AG04449 (cell line): Measurements from ENCODE around the gene CHCHD6.

Experiments used
- CTCF ChIA-PET: fragments of 350-600 bp; formaldehyde crosslinking; extraction: SDS; loops from one replicate; lab custom pipeline; 2021; ENCODE audit warnings: antibody characterized with exemption; lab: Yijun Ruan, JAX
- POLR2A ChIA-PET: fragments of 400-600, 350-600 bp; formaldehyde crosslinking; extraction: SDS; loops from one replicate; lab custom pipeline; 2020; ENCODE audit warnings: antibody characterized with exemption, inconsistent platforms; lab: Yijun Ruan, JAX
- DNase-seq: peaks from one replicate; pipeline ENCODE4 v3.0.0-alpha.2; 2010; ENCODE audit warnings: low read depth, low spot score
- H3K4me3 ChIP-seq: 2 replicates; pipeline ENCODE4 v1.5.1; 2011; ENCODE audit warnings: low read depth, mild to moderate bottlenecking, control low read depth, low read length
- CTCF ChIP-seq: IDR thresholded peaks from one replicate; pipeline ENCODE4 v1.5.1; 2011; ENCODE audit warnings: mild to moderate bottlenecking, moderate library complexity, low read length, control low read depth, inconsistent platforms; ENCODE audit not compliant: insufficient read depth; ENCODE audit errors: missing control alignments

Gene CHCHD6

GRCh38 chr3:126990890-126991289, 286.9 kb downstream of the CHCHD6 start:
- H3K4me3 ChIP-seq, result no peak overlapping the region
- ChIA-PET CTCF (interaction anchor here (1.7 kb wide), 1 partner anchor 12 kb away, joined by 5 read pairs; no protein-coding TSS in a partner anchor), POLR2A (no interaction called here)
- no peak for TF ChIP-seq CTCF
- DNase-seq, result no peak

DNA sequence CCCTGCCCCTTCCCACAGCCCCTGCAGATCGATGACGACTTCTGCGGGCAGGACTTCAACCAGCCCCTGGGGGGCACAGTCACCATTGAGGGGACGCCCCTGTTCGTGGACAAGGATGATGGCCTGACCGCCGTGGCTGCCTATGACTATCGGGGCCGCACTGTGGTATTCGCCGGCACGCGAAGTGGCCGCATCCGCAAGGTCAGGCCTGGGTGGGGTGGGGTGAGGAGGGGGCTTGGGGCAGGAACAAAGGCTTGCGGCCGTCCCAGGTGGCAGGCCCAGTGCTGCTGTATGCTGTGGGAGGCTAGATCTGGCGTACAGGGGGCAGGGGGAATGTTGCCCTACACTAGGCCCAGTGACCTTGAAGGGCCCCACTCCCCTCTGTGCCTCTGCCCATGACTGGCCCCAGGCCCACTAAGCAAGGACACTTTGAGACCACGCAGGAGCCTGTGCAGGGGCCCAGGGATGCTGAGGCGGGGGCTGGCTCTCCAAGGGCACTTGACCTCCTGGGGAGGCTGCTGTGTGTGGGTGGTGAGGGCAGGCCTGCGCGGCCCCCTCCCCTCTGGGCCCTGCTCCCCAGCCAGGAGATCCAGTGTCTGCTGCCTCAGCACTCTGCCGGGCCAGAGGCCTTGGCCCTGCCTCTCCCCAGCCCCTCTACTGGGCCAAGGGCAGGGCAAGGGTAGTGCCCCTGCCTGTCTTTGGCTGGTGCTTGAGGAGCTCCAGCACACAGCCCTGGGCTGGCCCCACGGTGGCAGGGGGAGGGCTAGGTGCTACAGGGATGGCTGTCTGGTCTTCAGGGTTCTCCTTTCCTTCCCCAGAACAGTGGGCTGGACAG, 287.5 kb downstream of the CHCHD6 start:
- CTCF ChIA-PET, result interaction anchor here (0.6 to 1.9 kb wide), 7 partner anchors 9 to 240 kb away, joined by 3 to 10 read pairs (median 3); partner anchors contain the start of gene PLXNA1
- no peak overlapping the region for H3K4me3 ChIP-seq
- DNase-seq, result no peak
- POLR2A ChIA-PET, result interaction anchor here (0.6 kb wide), 1 partner anchor 370 kb away, joined by 3 read pairs; no protein-coding TSS in a partner anchor
- TF ChIP-seq CTCF, result no peak

DNA sequence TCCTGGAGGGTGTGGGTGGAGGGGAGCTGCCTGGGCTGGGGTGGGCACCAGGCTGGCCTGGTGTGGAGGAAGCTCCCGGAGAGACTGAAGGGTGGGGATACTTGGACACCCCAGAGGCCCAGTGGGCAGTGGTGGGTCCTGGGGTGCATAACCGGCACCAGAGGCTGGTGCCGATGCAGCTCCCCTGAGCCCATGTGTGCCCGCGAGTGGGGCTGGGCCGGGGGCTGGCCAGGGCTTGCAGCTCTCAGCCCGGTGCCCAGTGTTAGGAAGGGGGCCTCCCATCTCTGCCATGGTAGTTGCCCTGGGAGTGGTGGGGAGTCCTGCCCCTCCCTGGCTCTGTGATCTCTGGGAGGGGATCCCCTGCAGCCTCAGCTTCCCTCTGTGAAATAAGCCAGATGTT, 288.2 kb downstream of the CHCHD6 start:
- H3K4me3 ChIP-seq, result no peak overlapping the region
- no peak for DNase-seq
- TF ChIP-seq CTCF, result no peak
- CTCF ChIA-PET, result interaction anchor here (0.6 to 1.9 kb wide), 7 partner anchors 9 to 240 kb away, joined by 3 to 10 read pairs (median 3); partner anchors contain the start of gene PLXNA1
- POLR2A ChIA-PET, result interaction anchor here (0.6 kb wide), 1 partner anchor 371 kb away, joined by 3 read pairs; no protein-coding TSS in a partner anchor

DNA sequence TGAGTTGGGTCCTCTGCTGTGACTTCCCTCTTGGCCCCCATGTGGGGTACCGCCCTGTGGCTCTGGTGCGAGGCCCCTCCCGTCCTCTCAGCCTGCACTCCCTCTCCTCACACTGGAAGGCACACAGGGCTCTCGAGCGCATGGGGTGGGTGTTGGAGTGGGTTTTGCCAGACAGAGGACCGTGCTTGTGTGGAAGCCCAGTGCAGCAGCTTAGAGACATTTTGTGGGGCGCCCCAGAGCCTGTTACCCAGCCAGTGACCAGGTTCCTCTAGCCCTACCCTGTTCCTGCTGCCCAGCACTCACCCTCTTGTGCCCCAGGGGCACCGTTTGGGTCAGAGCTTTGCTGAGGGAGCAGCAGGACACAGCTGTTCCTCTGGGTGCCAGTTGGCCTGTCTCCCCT, 288.7 kb downstream of the CHCHD6 start:
- CTCF ChIA-PET, result interaction anchor here (0.9 to 1.9 kb wide), 5 partner anchors 8 to 241 kb away, joined by 3 to 10 read pairs (median 5); partner anchors contain the start of gene PLXNA1
- no peak for TF ChIP-seq CTCF
- DNase-seq, result no peak
- H3K4me3 ChIP-seq, result no peak overlapping the region
- POLR2A ChIA-PET, result no interaction called here

DNA sequence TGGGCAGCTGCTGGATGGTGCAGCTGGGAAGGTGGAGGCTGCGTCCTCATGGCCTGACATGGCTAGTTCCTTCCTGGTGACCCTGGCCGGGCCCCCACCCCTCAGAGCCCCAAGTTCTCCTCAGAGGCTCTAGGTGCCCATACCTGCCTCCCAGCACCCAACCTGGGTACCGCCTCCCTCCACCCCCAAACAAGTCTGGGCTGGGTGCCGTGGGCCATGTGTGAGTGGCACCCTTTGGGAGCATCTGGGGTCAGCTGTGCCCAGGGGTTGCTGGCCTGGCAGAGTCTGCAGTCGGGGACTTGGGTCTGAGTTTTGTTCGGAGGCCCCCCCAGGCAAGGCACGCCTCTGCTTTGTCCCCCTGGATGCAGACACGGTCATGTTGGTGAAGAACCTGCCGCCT, 289.4 kb downstream of the CHCHD6 start:
- ChIA-PET CTCF (interaction anchor here (0.9 to 3.8 kb wide), 4 partner anchors 9 to 241 kb away, joined by 4 to 18 read pairs (median 12); partner anchors contain the start of gene PLXNA1), POLR2A (no interaction called here)
- TF ChIP-seq CTCF, result no peak
- DNase-seq, result no peak
- no peak overlapping the region for H3K4me3 ChIP-seq

DNA sequence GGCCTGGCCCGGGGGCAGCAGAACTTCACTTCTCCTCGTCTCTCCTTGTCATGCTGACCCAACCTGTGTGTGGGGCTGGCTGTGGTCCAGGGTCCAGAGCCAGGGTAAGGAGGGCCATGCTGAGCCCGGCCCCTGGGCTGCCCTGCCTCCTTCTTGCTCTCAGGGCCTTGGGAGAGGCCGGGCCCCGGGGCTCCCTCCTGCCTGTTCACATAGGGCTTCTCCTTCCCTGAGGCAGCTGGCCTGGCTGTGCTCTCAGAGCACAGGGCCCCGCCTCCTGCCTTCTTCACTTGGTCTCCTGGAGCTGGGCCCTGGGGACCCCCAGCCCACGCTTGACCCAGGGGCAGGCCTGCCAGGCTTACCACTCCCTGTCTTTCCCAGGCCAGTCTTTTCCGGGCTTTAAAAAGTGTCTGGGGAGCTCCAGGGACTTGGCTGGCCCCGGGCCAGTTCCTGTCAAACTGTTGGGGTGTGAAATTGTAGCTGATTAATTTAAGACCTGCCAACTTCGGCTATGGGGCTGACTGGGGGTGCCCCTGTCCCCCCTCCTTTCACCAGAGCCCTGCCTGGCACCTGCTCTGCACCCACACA, 290.7 kb downstream of the CHCHD6 start:
- ChIA-PET POLR2A (interaction anchor here (1.0 kb wide), 1 partner anchor 9 kb away, joined by 3 read pairs; no protein-coding TSS in a partner anchor), CTCF (interaction anchor here (0.6 to 3.8 kb wide), 4 partner anchors 10 to 316 kb away, joined by 3 to 18 read pairs (median 18); partner anchors contain the start of gene PLXNA1)
- no peak for DNase-seq
- TF ChIP-seq CTCF, result no peak
- H3K4me3 ChIP-seq, result no peak overlapping the region
